COLO829 (cell line): ENCODE measurements around the gene KRTAP1-3.
"Not testable (repeated sequence)": the region's sequence is repeated elsewhere in the genome, so short reads cannot be mapped to it uniquely, and the experiment has no call there.

Experiments
- DNase-seq: peaks from one replicate; pipeline ENCODE4 v3.0.0; 2012; ENCODE audit warnings: low spot score

KRTAP1-3 gene

GRCh38 chr17:41010441-41010840 lies 24.2 kb downstream of the KRTAP1-3 start:
- DNase-seq = no peak

DNA sequence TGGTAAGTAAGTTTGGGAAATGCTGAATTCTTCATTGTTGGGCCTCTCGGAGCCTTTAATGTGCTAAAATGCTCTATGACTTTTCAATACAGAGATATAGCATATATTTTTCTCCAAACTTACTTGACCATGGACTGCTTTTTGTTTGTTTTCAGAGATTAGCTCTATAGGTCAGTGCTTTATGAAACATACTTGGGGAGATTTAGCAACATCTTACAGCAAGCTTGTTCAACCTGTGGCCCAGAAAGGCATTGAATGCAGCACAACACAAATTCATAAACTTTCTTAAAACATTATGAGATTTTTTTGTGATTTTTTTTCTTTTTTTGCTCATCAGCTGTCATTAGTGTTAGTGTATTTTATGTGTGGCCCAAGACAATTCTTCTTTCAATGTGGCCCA lies 24.7 kb downstream of the KRTAP1-3 start:
- no peak for DNase-seq

DNA sequence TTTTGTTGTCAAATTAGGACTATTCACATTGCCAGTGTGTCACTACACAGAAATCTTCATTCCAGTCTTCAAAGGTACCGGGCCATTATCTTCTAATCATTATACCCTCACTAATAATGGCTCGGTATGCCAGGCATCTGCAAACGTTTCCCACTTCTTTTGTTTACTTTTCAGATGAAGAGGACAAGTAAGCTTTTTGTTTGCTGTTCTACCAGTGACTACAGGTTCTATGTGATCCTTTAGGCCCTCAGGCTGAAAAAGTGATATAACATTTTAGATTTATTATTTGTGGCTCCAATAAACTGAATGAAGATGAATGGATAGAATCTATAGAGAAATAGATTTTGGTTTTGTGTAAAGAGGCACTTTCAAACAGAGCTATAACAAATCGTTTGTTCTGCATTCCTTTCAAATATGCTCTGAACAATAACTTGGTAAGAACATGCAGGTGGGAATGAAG lies 25.3 kb downstream of the KRTAP1-3 start:
- no peak for DNase-seq

GRCh38 chr17:41008811-41009210 lies 25.9 kb downstream of the KRTAP1-3 start, which contains the start of gene KRTAP3-1:
TSS of gene KRTAP3-1 (minus strand) at chr17:41009128. CDS start at chr17:41009074, 54 bp downstream.
- no peak for DNase-seq

DNA sequence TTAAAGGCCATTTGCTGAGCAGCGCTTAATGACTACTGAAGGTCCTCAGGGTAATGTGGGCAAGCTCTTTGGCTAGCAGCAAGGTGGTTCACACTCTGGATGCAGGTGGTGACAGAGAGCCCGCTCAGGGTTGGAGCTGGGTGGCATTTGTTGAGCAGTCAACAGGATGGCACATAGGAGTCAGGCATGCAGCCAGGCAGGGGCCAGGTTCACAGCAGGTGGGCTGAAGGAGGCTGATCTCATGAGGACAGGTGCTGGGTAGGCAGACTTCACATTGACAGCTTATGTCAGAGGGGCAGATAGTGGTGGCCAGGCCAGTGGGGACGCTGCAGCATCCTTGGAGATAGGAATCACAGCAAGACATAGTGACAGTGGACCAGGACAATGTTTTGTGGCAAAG lies 30.3 kb downstream of the KRTAP1-3 start:
- DNase-seq = no peak

DNA sequence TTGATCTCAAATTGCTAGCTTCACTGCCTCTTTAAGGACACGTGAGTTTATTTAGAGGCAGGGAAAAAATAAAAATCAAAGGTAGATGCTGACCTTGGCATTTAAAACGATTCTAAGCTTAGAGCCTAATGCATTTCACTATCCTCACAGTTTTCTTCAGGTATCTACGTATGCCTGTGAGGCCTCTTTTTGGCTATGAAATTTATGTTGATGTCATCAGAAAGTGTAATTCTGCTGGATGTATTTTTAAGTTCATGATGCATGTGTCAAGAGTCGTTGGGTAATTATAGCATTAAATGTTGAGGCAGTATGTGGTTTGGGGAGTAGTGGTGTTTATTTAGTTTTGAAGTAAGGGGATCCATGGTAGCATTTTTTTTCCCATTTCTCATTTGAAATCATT lies 30.7 kb downstream of the KRTAP1-3 start:
- DNase-seq = no peak

GRCh38 chr17:41002814-41003213 lies 31.9 kb downstream of the KRTAP1-3 start:
- peak; percentile 17 for DNase-seq

DNA sequence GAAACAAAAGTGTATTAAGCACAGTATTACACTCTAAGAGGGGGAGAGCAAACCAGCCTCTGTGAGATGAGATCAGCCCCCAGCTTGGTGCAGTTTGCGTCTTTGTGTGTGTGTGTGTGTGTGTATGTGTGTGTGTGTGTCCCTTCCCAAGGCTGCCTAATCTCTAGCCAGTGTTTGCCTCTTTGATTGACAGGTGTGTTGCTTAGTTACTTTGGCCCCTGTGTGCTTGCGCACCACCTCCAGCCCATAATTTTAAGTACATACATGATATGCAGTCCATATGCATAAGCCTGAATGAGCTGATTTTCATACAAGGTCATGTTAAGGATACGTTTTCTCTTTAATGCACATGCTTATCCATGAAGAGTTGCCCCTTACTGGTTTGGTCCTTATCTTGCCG lies 32.9 kb downstream of the KRTAP1-3 start:
- no peak for DNase-seq

GRCh38 chr17:40999563-40999962 lies 35.1 kb downstream of the KRTAP1-3 start, which contains the start of gene KRTAP3-2:
TSS of gene KRTAP3-2 (minus strand) at chr17:40999906. CDS start at chr17:40999853, 53 bp downstream.
- not testable (repeated sequence) for DNase-seq

DNA sequence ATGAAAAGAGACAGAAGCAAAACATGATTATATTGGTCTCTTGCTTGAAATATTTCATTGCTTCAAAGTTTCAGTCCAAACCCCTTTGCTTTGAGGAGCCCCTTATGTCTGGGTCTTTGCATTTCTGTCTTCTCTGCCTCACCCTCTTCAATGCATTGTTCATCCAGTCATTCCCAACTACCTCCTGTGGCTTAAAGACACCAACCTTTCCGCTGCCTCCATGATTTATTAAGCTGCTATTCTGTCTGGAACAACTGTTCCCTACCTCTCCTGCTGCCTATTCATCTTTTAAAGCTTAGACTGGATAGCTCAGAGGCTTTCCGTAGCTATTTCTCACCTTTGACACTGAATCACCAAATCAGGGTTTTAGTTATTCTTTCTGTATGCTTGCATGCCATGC lies 37.3 kb downstream of the KRTAP1-3 start:
- no peak for DNase-seq

DNA sequence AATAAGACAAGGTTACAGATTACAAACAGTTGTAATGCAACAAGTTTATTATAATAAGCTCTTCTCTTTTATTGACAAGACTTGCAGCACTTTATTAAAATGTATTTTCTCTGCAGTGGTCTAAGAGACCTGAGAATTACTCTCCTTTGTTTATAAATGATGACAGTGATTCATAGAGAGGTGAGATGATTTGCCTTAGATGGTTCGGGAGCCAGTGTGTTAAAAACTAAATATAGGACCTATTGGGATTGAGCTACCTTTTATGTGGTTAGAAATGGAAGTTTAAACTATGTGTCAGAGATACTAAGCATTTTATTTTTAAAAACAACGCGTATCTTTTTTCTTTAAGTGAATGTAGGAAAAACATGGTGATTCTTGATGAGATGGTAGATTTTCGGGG lies 37.8 kb downstream of the KRTAP1-3 start:
- DNase-seq = no peak

DNA sequence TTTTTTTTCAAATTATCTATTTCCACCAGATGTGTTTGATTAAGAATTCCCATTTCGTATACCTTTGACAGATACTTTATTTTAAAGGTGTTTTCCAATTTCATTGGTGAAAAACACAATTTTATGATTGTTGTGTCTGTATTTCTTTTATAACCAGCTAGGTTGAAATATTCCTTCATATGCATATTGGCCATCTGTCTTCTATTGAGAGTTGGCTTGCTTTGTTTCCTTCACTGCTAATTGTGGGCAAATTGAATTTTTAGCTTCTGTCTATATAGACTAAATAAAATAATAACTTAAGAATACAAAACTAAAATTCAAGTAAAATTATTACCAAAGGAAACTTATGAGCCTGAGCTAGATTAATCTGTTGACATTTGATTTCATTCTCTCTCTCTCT lies 39.6 kb downstream of the KRTAP1-3 start:
- DNase-seq = no peak

DNA sequence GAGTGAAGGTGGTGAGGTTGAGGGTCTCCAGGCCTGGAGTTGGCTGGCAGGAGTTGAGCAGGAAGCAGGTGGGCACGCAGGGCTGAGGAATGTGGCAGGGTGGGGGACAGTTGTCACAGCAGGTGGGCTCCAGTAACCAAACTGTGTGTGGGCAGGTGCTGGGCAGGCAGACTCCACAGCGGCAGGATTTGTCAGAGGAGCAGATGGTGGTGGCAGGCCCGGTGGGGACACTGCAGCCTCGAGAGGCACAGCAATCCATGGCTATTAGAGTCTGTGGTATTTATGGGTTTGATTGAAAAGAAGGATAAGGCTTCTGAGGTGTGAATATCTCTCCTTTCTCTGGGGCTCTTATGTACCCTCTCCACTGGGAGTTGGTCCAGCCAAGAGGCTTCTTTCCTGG lies 40.8 kb downstream of the KRTAP1-3 start, which contains the start of gene KRTAP3-3:
Gene KRTAP3-3 (minus strand): TSS at position 326 of the 400 bp plus-strand sequence. CDS start 67 bp downstream, at position 259.
- no peak for DNase-seq

GRCh38 chr17:40993084-40993483 lies 41.6 kb downstream of the KRTAP1-3 start:
- DNase-seq = no peak

- peak; percentile 26 for DNase-seq
These were observed 42.0 kb downstream of the KRTAP1-3 start for GRCh38 chr17:40992666-40993065.

- DNase-seq = no peak
These were observed 47.8 kb downstream of the KRTAP1-3 start for GRCh38 chr17:40986920-40987319.

GRCh38 chr17:40984226-40984625 lies 50.4 kb downstream of the KRTAP1-3 start, which contains the start of gene KRT40:
TSS of gene KRT40 (minus strand) at chr17:40984326. CDS start at chr17:40984273, 53 bp downstream.
- no peak for DNase-seq
